Ishikawa (cell line): ENCODE measurements around the gene MADCAM1.

Source experiments
- CEBPB ChIP-seq: IDR thresholded peaks from 2 replicates; pipeline ENCODE4 v1.6.1; 2012
- CREB1 ChIP-seq: IDR thresholded peaks from 2 replicates; pipeline ENCODE4 v1.6.1; 2012; ENCODE audit warnings: low read depth
- TAF1 ChIP-seq: IDR thresholded peaks from 2 replicates; pipeline ENCODE4 v1.6.1; 2012; ENCODE audit warnings: low read depth, mild to moderate bottlenecking
- TCF12 ChIP-seq: IDR thresholded peaks from 2 replicates; pipeline ENCODE4 v1.6.1; 2012; ENCODE audit warnings: low read depth
- TF ChIP-seq, protein P1 (sequence below): IDR thresholded peaks from 2 replicates; pipeline ENCODE4 v1.6.1; 2012; ENCODE audit warnings: low read depth, mild to moderate bottlenecking
- TF ChIP-seq, protein P2 (sequence below): IDR thresholded peaks from 2 replicates; pipeline ENCODE4 v1.6.1; 2012

DNA sequence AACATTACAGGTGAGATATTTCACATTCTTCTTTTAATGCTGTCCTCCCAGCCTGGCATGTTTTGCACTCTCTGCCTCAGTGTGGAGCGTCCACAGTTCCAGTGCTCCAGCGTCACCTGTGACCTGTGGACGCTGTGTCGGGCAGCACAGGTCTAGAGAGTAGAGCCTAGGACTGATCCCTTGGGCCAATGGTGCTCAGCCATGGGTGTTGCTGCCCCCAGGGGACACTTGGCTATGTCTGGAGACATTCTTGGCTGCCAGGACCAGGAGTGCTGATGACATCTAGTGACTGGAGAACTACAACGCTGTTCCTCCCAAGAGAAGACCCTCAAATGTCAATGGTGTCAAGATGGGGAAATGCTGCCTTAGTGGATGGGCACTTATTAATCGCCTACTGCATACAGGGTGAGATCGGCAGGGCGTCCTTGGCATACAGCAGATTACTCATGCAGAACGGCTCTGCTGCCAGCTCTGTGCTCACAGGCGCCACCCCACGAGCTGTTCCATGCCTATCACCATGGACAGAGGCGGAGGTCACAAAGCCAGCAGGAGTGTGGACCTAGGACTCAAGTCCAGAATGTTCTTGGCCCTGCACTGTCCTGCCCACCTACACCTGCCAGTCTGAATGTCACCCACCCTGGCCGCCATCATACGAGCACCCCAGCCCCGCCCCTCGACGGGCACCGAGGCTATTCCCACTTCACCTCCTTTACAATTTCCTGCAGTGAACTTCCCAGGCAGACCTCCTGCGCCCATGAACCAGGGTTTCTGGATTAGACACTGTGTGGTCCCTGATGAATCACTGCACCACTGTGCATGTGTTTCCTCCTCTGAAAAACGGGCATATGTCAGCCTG, 13.9 kb upstream of the MADCAM1 start:
- TF ChIP-seq, protein P1, sequence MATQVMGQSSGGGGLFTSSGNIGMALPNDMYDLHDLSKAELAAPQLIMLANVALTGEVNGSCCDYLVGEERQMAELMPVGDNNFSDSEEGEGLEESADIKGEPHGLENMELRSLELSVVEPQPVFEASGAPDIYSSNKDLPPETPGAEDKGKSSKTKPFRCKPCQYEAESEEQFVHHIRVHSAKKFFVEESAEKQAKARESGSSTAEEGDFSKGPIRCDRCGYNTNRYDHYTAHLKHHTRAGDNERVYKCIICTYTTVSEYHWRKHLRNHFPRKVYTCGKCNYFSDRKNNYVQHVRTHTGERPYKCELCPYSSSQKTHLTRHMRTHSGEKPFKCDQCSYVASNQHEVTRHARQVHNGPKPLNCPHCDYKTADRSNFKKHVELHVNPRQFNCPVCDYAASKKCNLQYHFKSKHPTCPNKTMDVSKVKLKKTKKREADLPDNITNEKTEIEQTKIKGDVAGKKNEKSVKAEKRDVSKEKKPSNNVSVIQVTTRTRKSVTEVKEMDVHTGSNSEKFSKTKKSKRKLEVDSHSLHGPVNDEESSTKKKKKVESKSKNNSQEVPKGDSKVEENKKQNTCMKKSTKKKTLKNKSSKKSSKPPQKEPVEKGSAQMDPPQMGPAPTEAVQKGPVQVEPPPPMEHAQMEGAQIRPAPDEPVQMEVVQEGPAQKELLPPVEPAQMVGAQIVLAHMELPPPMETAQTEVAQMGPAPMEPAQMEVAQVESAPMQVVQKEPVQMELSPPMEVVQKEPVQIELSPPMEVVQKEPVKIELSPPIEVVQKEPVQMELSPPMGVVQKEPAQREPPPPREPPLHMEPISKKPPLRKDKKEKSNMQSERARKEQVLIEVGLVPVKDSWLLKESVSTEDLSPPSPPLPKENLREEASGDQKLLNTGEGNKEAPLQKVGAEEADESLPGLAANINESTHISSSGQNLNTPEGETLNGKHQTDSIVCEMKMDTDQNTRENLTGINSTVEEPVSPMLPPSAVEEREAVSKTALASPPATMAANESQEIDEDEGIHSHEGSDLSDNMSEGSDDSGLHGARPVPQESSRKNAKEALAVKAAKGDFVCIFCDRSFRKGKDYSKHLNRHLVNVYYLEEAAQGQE: peak; percentile 74
- TF ChIP-seq CEBPB (no peak), CREB1 (no peak), TCF12 (no peak), TAF1 (no peak)
- TF ChIP-seq, protein P2, sequence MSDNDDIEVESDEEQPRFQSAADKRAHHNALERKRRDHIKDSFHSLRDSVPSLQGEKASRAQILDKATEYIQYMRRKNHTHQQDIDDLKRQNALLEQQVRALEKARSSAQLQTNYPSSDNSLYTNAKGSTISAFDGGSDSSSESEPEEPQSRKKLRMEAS: no peak
